HFF-Myc (cell line): Measurements from ENCODE around the gene MBNL3.
A peak's percentile ranks its signal among the peaks of the same experiment; 100 is the strongest.

ENCODE experiments used
- DNase-seq: peaks from one replicate; pipeline ENCODE4 v3.0.0-alpha.2; 2011; ENCODE audit warnings: low read depth; ENCODE audit errors: extremely low read depth
- H3K4me3 ChIP-seq: replicated peaks from 2 replicates; pipeline ENCODE4 v1.5.1; 2011; ENCODE audit warnings: low read depth, mild to moderate bottlenecking, control low read depth, low read length
- CTCF ChIP-seq: IDR thresholded peaks from 2 replicates; pipeline ENCODE4 v1.5.1; 2012; ENCODE audit warnings: mild to moderate bottlenecking, low read depth, low read length, control low read depth; ENCODE audit errors: missing control alignments

The MBNL3 gene

GRCh38 chrX:132491191-132491590, 2.4 kb upstream of the MBNL3 start:
- no peak for TF ChIP-seq CTCF
- H3K4me3 ChIP-seq = no peak overlapping the region
- DNase-seq = no peak

GRCh38 chrX:132489578-132490419, 961 bp upstream of the MBNL3 start:
- H3K4me3 ChIP-seq = peak overlapping the region; percentile 55
- DNase-seq = no peak
- TF ChIP-seq CTCF = no peak

- H3K4me3 ChIP-seq = peak overlapping the region; percentile 55
- no peak for DNase-seq
- TF ChIP-seq CTCF = no peak
These were observed 595 bp downstream of the MBNL3 start for GRCh38 chrX:132488180-132488705.

- no peak overlapping the region for H3K4me3 ChIP-seq
- no peak for DNase-seq
- no peak for TF ChIP-seq CTCF
These were observed 2.1 kb downstream of the MBNL3 start for GRCh38 chrX:132486599-132487178.

- TF ChIP-seq CTCF = no peak
- no peak overlapping the region for H3K4me3 ChIP-seq
- DNase-seq = no peak
These were observed 4.9 kb downstream of the MBNL3 start for GRCh38 chrX:132483951-132484350.

- TF ChIP-seq CTCF = no peak
- no peak for DNase-seq
- H3K4me3 ChIP-seq = no peak overlapping the region
These were observed 5.3 kb downstream of the MBNL3 start for GRCh38 chrX:132483488-132483887.

- no peak overlapping the region for H3K4me3 ChIP-seq
- TF ChIP-seq CTCF = no peak
- no peak for DNase-seq
These were observed 6.2 kb downstream of the MBNL3 start for GRCh38 chrX:132482632-132483031.
